Astrocyte of the cerebellum (primary cell): ENCODE data around the gene C1QTNF9B.
"Not testable (repeated sequence)": the region's sequence is repeated elsewhere in the genome, so short reads cannot be mapped to it uniquely, and the experiment has no call there.

Source experiments
- DNase-seq: peaks from one replicate; pipeline ENCODE4 v3.0.0-alpha.2; 2011; ENCODE audit warnings: low read depth
- H3K4me3 ChIP-seq: 2 replicates; pipeline ENCODE4 v1.5.1; 2011; ENCODE audit warnings: mild to moderate bottlenecking, low read depth, low read length, moderate library complexity
- in situ Hi-C: cut with HindIII; loops from 2 replicates; pipeline ENCODE4 v1.10.0; 2017; ENCODE audit warnings: low sequenced_read_pairs
- TF ChIP-seq, protein P1 (sequence below): IDR thresholded peaks from 2 replicates; pipeline ENCODE4 v1.5.1; 2012; ENCODE audit warnings: low read length, low read depth, moderate library complexity, mild to moderate bottlenecking; ENCODE audit errors: missing control alignments

The C1QTNF9B gene

DNA sequence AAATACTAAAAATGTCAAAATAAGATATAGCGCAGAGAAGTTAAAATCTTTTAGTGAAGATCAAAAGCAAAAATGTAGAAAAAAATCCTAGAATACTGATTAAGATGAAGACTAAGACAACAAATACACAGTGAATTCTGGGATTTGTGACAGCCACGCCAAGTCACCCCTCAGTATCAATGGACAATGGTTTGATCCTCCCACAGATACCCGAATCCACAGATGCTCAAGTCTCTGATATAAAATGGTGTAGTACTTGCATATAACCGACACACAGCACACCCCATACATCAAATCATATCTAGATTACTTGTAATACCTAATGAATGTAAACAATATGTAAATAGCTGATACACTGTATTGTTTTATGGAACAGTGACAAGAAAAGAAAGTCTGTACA is 14.0 kb downstream of the C1QTNF9B start:
- in situ Hi-C loops = no loop called here

DNA sequence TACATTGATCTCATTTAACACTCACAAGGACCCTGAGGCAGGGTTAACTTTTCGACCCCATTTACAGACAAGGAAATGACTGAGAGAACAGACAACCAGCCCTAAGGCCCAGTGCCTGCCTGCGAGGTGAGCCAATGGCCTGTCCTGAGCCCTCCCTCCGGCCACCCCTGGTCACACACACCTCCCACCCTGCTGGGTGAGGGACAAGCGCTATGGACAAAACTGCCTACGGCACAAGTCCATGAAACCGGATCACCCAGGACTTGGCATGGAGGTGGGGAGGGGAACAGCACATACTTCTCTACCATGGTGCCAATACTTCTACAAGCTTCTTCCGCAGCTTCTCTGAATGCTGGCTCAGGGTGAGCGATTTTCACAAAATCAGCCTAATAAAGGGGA is 15.9 kb downstream of the C1QTNF9B start:
- H3K4me3 ChIP-seq, DNase-seq, in situ Hi-C loops: not testable (repeated sequence)

More for the DNA sequence above, 14.0 kb downstream of the C1QTNF9B start:
- TF ChIP-seq, protein P1, sequence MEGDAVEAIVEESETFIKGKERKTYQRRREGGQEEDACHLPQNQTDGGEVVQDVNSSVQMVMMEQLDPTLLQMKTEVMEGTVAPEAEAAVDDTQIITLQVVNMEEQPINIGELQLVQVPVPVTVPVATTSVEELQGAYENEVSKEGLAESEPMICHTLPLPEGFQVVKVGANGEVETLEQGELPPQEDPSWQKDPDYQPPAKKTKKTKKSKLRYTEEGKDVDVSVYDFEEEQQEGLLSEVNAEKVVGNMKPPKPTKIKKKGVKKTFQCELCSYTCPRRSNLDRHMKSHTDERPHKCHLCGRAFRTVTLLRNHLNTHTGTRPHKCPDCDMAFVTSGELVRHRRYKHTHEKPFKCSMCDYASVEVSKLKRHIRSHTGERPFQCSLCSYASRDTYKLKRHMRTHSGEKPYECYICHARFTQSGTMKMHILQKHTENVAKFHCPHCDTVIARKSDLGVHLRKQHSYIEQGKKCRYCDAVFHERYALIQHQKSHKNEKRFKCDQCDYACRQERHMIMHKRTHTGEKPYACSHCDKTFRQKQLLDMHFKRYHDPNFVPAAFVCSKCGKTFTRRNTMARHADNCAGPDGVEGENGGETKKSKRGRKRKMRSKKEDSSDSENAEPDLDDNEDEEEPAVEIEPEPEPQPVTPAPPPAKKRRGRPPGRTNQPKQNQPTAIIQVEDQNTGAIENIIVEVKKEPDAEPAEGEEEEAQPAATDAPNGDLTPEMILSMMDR = no peak
- DNase-seq = no peak
- H3K4me3 ChIP-seq = no peak overlapping the region

DNA sequence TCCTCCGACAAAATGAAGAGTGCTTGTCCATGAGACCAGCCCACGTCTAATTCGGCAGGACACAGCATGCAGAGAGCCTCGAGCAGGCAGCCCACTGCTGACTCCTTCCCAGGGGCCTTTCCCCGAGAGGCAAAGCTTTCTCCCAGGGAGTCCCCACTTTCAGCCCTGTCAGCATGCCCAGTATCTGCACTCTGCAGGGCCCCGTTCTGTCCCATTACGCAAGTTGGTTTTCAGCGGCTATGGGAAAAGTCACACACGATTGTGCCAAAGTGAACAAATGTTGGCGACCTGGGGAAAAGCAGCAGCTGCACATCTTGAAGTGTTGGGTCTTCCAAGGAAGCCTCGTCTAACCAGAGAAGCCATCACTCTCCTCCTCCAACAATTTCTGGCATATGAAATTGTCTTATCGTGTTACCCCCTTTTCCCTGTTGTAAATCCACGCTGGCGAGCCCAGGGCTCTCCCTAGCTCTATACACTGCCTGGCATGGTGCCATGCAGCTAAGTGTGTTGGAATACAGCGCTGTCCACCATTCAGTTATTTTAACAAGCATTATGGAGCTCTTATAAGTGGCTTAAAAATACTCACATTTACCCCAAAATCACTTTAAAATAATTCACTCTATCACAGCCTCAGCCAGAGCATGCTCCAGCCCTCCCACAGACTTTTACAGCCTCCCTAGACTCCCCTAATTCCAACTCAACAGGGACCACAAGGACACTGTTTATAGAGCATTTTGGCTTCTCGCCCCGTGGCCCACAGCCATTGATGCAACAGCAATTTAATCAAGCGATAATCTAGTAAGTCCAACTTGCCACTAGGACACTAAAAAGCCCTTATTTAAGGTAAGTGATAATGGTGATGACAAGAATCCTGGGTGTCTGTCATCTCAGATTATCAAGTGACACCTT is 16.6 kb downstream of the C1QTNF9B start:
- in situ Hi-C loops, H3K4me3 ChIP-seq, DNase-seq: not testable (repeated sequence)

DNA sequence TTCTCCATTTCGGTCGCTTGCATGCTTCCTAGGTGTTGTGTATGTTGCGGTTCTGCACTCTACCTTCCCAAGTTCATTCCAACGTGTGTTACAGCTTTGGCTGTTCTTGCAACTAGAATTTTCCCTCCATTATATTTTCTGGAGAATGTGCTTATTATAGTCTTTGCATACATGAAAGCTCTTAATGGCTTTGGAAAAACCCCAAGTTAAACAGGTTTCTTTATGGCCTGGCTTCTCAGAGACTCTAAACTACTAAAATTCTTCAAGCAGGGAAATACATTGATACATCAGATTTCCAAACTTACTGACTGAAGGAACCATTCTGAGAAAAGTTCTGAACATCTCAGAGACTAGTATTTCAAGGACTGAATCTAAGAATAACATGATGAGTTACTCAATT is 20.0 kb downstream of the C1QTNF9B start:
- in situ Hi-C loops = no loop called here
- TF ChIP-seq, protein P1 = no peak
- H3K4me3 ChIP-seq = no peak overlapping the region
- no peak for DNase-seq

DNA sequence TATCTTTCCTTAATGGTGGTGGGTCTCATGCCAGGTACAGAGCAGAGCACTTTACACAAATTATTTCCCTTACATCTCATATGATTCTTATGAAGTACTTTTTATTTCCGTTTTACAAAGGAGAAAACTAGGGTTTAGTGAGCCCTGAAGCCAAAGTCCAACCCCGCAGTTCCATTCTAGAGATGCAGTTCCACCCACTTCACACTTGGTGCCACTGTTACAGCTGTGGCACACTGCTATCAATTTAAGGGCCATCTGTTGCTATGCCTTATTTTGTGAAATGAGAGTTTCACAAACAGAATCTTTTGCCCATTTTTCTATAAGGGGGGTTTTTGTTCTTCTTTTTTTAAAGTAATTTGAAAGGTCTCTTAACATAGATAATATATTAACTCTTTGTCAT is 21.0 kb downstream of the C1QTNF9B start:
- TF ChIP-seq, protein P1 = peak; percentile 67
- in situ Hi-C loops = no loop called here
- no peak for DNase-seq
- no peak overlapping the region for H3K4me3 ChIP-seq

DNA sequence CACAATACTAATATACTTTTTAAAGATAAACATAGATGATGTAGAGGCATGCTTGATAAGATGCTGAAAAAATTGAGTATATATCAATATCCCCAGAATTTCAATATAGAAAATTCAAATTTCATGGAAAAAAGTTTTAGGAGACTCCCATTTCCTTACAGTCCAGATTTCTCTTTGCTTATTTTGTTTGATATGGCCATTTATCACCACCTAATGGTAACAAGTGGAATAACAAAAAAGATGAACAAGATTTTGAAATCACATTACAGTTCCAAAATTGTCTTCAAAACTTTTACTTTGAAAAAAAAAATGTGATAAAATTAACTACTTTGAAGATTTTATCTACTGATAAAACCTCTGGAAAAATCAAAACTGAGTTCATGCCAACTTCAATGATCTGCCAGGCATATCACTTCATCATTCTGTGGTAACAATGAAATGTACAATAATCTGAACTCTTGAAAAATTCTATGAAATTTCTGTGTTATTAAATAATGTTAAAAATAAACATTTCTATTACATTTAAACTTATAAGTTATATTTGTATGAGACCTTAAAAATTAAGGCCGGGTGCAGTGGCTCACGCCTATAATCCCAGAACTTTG is 25.6 kb downstream of the C1QTNF9B start:
- DNase-seq = peak; percentile 36
- TF ChIP-seq, protein P1 = no peak
- in situ Hi-C loops = loop anchor here (25.0 kb wide), 1 partner anchor 409 kb away; no protein-coding TSS in a partner anchor
- no peak overlapping the region for H3K4me3 ChIP-seq

DNA sequence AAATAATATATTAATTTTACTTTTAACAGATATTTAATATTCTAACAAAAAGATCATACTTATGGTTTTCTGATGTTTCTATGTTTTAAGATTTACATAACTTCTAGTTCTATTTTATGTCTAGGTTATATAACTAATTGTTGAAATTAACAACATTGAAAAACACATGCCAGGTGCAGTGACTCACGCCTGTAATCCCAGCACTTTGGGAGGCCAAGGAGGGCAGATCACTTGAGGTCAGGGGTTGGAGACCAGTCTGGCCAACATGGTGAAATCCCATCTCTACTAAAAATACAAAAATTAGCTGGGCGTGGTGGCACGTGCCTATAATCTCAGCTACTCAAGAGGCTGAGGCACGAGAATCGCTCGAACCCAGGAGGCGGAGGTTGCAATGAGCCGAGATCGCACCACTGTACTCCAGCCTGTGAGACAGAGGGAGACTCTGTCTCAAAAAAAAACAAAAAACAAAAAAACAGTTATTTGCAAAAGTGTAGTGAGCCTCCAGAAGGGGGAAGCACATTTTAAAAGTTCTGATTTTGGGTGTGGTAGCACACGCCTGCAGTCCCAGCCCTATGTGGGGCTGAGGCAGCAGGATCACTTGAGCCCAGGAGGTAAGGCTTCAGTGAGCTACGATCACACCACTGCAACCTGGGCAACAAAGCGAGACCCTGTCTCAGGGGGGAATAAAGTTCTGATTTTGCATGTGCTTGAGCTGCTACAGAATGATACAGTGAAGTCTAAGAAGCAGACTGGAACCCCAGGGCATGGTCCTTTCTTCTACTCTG is 26.8 kb downstream of the C1QTNF9B start:
- DNase-seq = no peak
- TF ChIP-seq, protein P1 = no peak
- no peak overlapping the region for H3K4me3 ChIP-seq
- in situ Hi-C loops = loop anchor here (25.0 kb wide), 1 partner anchor 408 kb away; no protein-coding TSS in a partner anchor
